Effector memory CD4-positive, alpha-beta T cell (primary cell): ENCODE results near the gene MPRIP.

Experiments used
- DNase-seq, 3 donors: peaks; one replicate each; pipeline ENCODE4 v3.0.0-alpha.2; 2020
- H3K27ac ChIP-seq: 2 replicates; pipeline ENCODE4 v1.7.0; 2013; ENCODE audit warnings: mild to moderate bottlenecking, low read length, moderate library complexity; ENCODE audit not compliant: insufficient read depth, poor library complexity, severe bottlenecking
- H3K27me3 ChIP-seq: replicated peaks from 2 replicates; pipeline ENCODE4 v1.7.0; 2013; ENCODE audit warnings: mild to moderate bottlenecking, low read length; ENCODE audit not compliant: insufficient read depth, control insufficient read depth, poor library complexity, severe bottlenecking
- H3K36me3 ChIP-seq: 2 replicates; pipeline ENCODE4 v1.7.0; 2013; ENCODE audit warnings: mild to moderate bottlenecking, low read length, moderate library complexity; ENCODE audit not compliant: control insufficient read depth, insufficient read depth
- H3K4me1 ChIP-seq: 2 replicates; pipeline ENCODE4 v1.7.0; 2013; ENCODE audit warnings: low read length, mild to moderate bottlenecking; ENCODE audit not compliant: control insufficient read depth, insufficient read depth, poor library complexity, severe bottlenecking
- H3K4me3 ChIP-seq: 2 replicates; pipeline ENCODE4 v1.7.0; 2013; ENCODE audit warnings: low read length, low read depth, mild to moderate bottlenecking; ENCODE audit not compliant: insufficient read depth, poor library complexity, severe bottlenecking
- H3K9me3 ChIP-seq: 2 replicates; pipeline ENCODE4 v1.7.0; 2013; ENCODE audit warnings: mild to moderate bottlenecking, low read length, moderate library complexity; ENCODE audit not compliant: control insufficient read depth

Gene MPRIP

GRCh38 chr17:17060001-17060922 is 18.0 kb downstream of the MPRIP start:
- Histone ChIP-seq H3K4me3 (no peak overlapping the region), H3K4me1 (peaks cover 11% of the 10 kb centered on the region), H3K27ac (no peak overlapping the region), H3K9me3 (no peaks in the 10 kb centered on the region), H3K27me3 (no peaks in the 10 kb centered on the region), H3K36me3 (peaks cover 11% of the 10 kb centered on the region)
- DNase-seq, result no peak

- Histone ChIP-seq H3K36me3 (peaks cover 11% of the 10 kb centered on the region), H3K4me3 (no peak overlapping the region), H3K9me3 (no peaks in the 10 kb centered on the region), H3K27me3 (no peaks in the 10 kb centered on the region), H3K27ac (no peak overlapping the region), H3K4me1 (peaks cover 11% of the 10 kb centered on the region)
- no peak for DNase-seq
Measured at GRCh38 chr17:17060930-17061329, 18.7 kb downstream of the MPRIP start.

GRCh38 chr17:17061516-17061915 is 19.3 kb downstream of the MPRIP start:
- Histone ChIP-seq H3K27ac (no peak overlapping the region), H3K9me3 (no peaks in the 10 kb centered on the region), H3K36me3 (peaks cover 11% of the 10 kb centered on the region), H3K4me3 (no peak overlapping the region), H3K4me1 (peaks cover 11% of the 10 kb centered on the region), H3K27me3 (no peaks in the 10 kb centered on the region)
- no peak for DNase-seq

- Histone ChIP-seq H3K36me3 (peaks cover 11% of the 10 kb centered on the region), H3K27ac (no peak overlapping the region), H3K4me1 (peaks cover 11% of the 10 kb centered on the region), H3K9me3 (no peaks in the 10 kb centered on the region), H3K4me3 (no peak overlapping the region), H3K27me3 (no peaks in the 10 kb centered on the region)
- DNase-seq, result no peak
Measured at GRCh38 chr17:17062356-17062755, 20.1 kb downstream of the MPRIP start.

- DNase-seq, result no peak
Measured at GRCh38 chr17:17062866-17063265, 20.6 kb downstream of the MPRIP start.

GRCh38 chr17:17063546-17064122 is 21.4 kb downstream of the MPRIP start:
- no peak overlapping the region for H3K4me3 ChIP-seq
- H3K27ac ChIP-seq, result no peak overlapping the region
- peaks cover 11% of the 10 kb centered on the region for H3K4me1 ChIP-seq
- peaks cover 2% of the 10 kb centered on the region for H3K36me3 ChIP-seq
- H3K9me3 ChIP-seq, result no peaks in the 10 kb centered on the region
- DNase-seq, result peak in 1 of 3 donors; percentile 14
- no peaks in the 10 kb centered on the region for H3K27me3 ChIP-seq

More at GRCh38 chr17:17062866-17063265, 20.6 kb downstream of the MPRIP start:
- Histone ChIP-seq H3K9me3 (no peaks in the 10 kb centered on the region), H3K4me1 (peaks cover 11% of the 10 kb centered on the region), H3K4me3 (no peak overlapping the region), H3K36me3 (peaks cover 10% of the 10 kb centered on the region), H3K27ac (no peak overlapping the region), H3K27me3 (no peaks in the 10 kb centered on the region)

GRCh38 chr17:17064322-17064721 is 22.1 kb downstream of the MPRIP start:
- DNase-seq, result no peak
- no peak overlapping the region for H3K27ac ChIP-seq
- no peaks in the 10 kb centered on the region for H3K36me3 ChIP-seq
- H3K4me1 ChIP-seq, result peaks cover 11% of the 10 kb centered on the region
- no peaks in the 10 kb centered on the region for H3K27me3 ChIP-seq
- no peak overlapping the region for H3K4me3 ChIP-seq
- no peaks in the 10 kb centered on the region for H3K9me3 ChIP-seq

- Histone ChIP-seq H3K27me3 (no peaks in the 10 kb centered on the region), H3K4me1 (peaks cover 11% of the 10 kb centered on the region), H3K27ac (no peak overlapping the region), H3K9me3 (no peaks in the 10 kb centered on the region), H3K36me3 (no peaks in the 10 kb centered on the region), H3K4me3 (no peak overlapping the region)
- DNase-seq, result no peak
Measured at GRCh38 chr17:17066021-17066420, 23.8 kb downstream of the MPRIP start.

GRCh38 chr17:17067257-17067656 is 25.0 kb downstream of the MPRIP start:
- no peaks in the 10 kb centered on the region for H3K27me3 ChIP-seq
- H3K36me3 ChIP-seq, result no peaks in the 10 kb centered on the region
- no peak for DNase-seq
- no peaks in the 10 kb centered on the region for H3K9me3 ChIP-seq
- no peak overlapping the region for H3K4me3 ChIP-seq
- H3K27ac ChIP-seq, result no peak overlapping the region
- peaks cover 11% of the 10 kb centered on the region for H3K4me1 ChIP-seq

- Histone ChIP-seq H3K27me3 (no peaks in the 10 kb centered on the region), H3K9me3 (no peaks in the 10 kb centered on the region), H3K36me3 (no peaks in the 10 kb centered on the region), H3K27ac (no peak overlapping the region), H3K4me3 (no peak overlapping the region), H3K4me1 (no peaks in the 10 kb centered on the region)
- DNase-seq, result no peak
Measured at GRCh38 chr17:17069849-17070248, 27.6 kb downstream of the MPRIP start.
